RWPE2 (cell line): ENCODE measurements around the gene FAM78A.

Experiments
- ATAC-seq: fragments of 200-7000 bp; cut with Tn5 transposase; 3 replicates; pipeline ENCODE4 v1.9.1; 2021; ENCODE audit warnings: low read depth
- DNase-seq: peaks from one replicate; pipeline ENCODE4 v3.0.0-alpha.2; 2020; ENCODE audit warnings: low spot score
- H3K27ac ChIP-seq: fragments of 450-650 bp; 2 replicates; pipeline ENCODE4 v1.5.1; 2017; ENCODE audit warnings: mild to moderate bottlenecking; ENCODE audit not compliant: poor library complexity, severe bottlenecking
- H3K27me3 ChIP-seq: fragments of 250-450 bp; sonication (Bioruptor Pico); 2 replicates; pipeline ENCODE4 v1.5.1; 2021; ENCODE audit warnings: mild to moderate bottlenecking, moderate library complexity; ENCODE audit not compliant: insufficient read depth, poor library complexity, severe bottlenecking
- H3K36me3 ChIP-seq: fragments of 250-450 bp; sonication (Bioruptor Pico); 2 replicates; pipeline ENCODE4 v1.5.1; 2020; ENCODE audit warnings: low read depth, mild to moderate bottlenecking, moderate library complexity
- H3K4me1 ChIP-seq: fragments of 250-450 bp; sonication (Bioruptor Pico); 2 replicates; pipeline ENCODE4 v1.5.1; 2021; ENCODE audit warnings: mild to moderate bottlenecking, moderate library complexity; ENCODE audit not compliant: insufficient read depth, poor library complexity, severe bottlenecking
- H3K4me3 ChIP-seq: fragments of 250-450 bp; sonication (Bioruptor Pico); 2 replicates; pipeline ENCODE4 v1.5.1; 2021; ENCODE audit warnings: mild to moderate bottlenecking, moderate library complexity; ENCODE audit not compliant: severe bottlenecking
- H3K9me3 ChIP-seq: fragments of 250-450 bp; sonication (Bioruptor Pico); 2 replicates; pipeline ENCODE4 v1.5.1; 2021; ENCODE audit warnings: mild to moderate bottlenecking, moderate library complexity; ENCODE audit not compliant: severe bottlenecking
- CTCF ChIP-seq: fragments of 450-650 bp; IDR thresholded peaks from one replicate; pipeline ENCODE4 v1.5.1; 2017; ENCODE audit warnings: mild to moderate bottlenecking, moderate library complexity; ENCODE audit not compliant: poor library complexity, severe bottlenecking

The FAM78A gene

GRCh38 chr9:131260751-131261452, 15.4 kb downstream of the FAM78A start:
- Histone ChIP-seq H3K36me3 (no peaks in the 10 kb centered on the region), H3K27me3 (no peaks in the 10 kb centered on the region), H3K9me3 (peaks cover 2% of the 10 kb centered on the region), H3K4me3 (no peak overlapping the region), H3K4me1 (peaks cover 8% of the 10 kb centered on the region), H3K27ac (no peak overlapping the region)
- ATAC-seq: no peak
- no peak for DNase-seq
- TF ChIP-seq CTCF: no peak

- Histone ChIP-seq H3K9me3 (peaks cover 7% of the 10 kb centered on the region), H3K4me1 (peaks cover 8% of the 10 kb centered on the region), H3K36me3 (no peaks in the 10 kb centered on the region), H3K4me3 (no peak overlapping the region), H3K27me3 (no peaks in the 10 kb centered on the region), H3K27ac (no peak overlapping the region)
- TF ChIP-seq CTCF: no peak
- DNase-seq (no peak), ATAC-seq (no peak)
Measured at GRCh38 chr9:131259916-131260597, 16.3 kb downstream of the FAM78A start.

- Histone ChIP-seq H3K4me1 (peaks cover 8% of the 10 kb centered on the region), H3K36me3 (no peaks in the 10 kb centered on the region), H3K27me3 (no peaks in the 10 kb centered on the region), H3K4me3 (no peak overlapping the region), H3K9me3 (peaks cover 7% of the 10 kb centered on the region), H3K27ac (no peak overlapping the region)
- DNase-seq: no peak
- no peak for TF ChIP-seq CTCF
- no peak for ATAC-seq
Measured at GRCh38 chr9:131259432-131259898, 16.8 kb downstream of the FAM78A start.

GRCh38 chr9:131258698-131259431, 17.4 kb downstream of the FAM78A start:
- H3K4me1 ChIP-seq: peaks cover 8% of the 10 kb centered on the region
- no peaks in the 10 kb centered on the region for H3K36me3 ChIP-seq
- TF ChIP-seq CTCF: no peak
- DNase-seq (no peak), ATAC-seq (no peak)
- peaks cover 7% of the 10 kb centered on the region for H3K9me3 ChIP-seq
- no peak overlapping the region for H3K4me3 ChIP-seq
- no peak overlapping the region for H3K27ac ChIP-seq
- no peaks in the 10 kb centered on the region for H3K27me3 ChIP-seq
